Spleen (tissue), 11 donors: ENCODE data around the gene CRTC3. TPM values are rescaled to one million over a fixed set of nuclear protein-coding genes. Genes with fewer than 3 reads are reported as not detected.

ENCODE experiments used
- DNase-seq: peaks from one replicate; pipeline ENCODE4 v3.0.0-alpha.2; 2020
- H3K27ac ChIP-seq, 8 donors: fragments of 200-600 bp; sonication (generic) in 7 of 8; 1 replicate in 4 of 8; 2 replicates in 4 of 8; pipeline versions ENCODE4 v1.5.0 to v1.8.0; 2016 to 2021; ENCODE audit warnings: inconsistent platforms in 4 of 8, mild to moderate bottlenecking in 4 of 8, moderate library complexity in 1 of 8
- H3K27me3 ChIP-seq, 7 donors: fragments of 200-600 bp; sonication (generic) in 6 of 7; replicated peaks in 1 of 7; 1 replicate in 4 of 7; 2 replicates in 3 of 7; pipeline versions ENCODE4 v1.5.0 to v1.8.0; 2016 to 2021; ENCODE audit warnings: inconsistent platforms in 3 of 7, mild to moderate bottlenecking in 1 of 7
- H3K36me3 ChIP-seq, 6 donors: fragments of 200-600 bp; sonication (generic) in 5 of 6; 1 replicate in 4 of 6; 2 replicates in 2 of 6; pipeline versions ENCODE4 v1.5.0 to v1.8.0; 2016 to 2021; ENCODE audit warnings: inconsistent platforms in 2 of 6
- H3K4me1 ChIP-seq, 6 donors: fragments of 200-600 bp; sonication (generic) in 5 of 6; 1 replicate in 3 of 6; 2 replicates in 3 of 6; pipeline versions ENCODE4 v1.5.0 to v1.8.0; 2016 to 2021; ENCODE audit warnings: inconsistent platforms in 3 of 6
- H3K4me3 ChIP-seq, 8 donors: fragments of 200-600 bp; sonication (generic) in 7 of 8; 1 replicate in 4 of 8; 2 replicates in 4 of 8; pipeline versions ENCODE4 v1.5.0 to v1.8.0; 2016 to 2021; ENCODE audit warnings: inconsistent platforms in 4 of 8, mild to moderate bottlenecking in 4 of 8, moderate library complexity in 2 of 8
- H3K9me3 ChIP-seq, 8 donors: fragments of 200-600 bp; sonication (generic) in 7 of 8; 1 replicate in 4 of 8; 2 replicates in 4 of 8; pipeline versions ENCODE4 v1.5.0 to v1.8.0; 2016 to 2021; ENCODE audit warnings: inconsistent platforms in 4 of 8
- POLR2A ChIP-seq, 3 donors: fragments of 450-650 bp; IDR thresholded peaks; one replicate each; pipeline ENCODE4 v1.5.1; 2017; ENCODE audit warnings: antibody characterized with exemption in 3 of 3, mild to moderate bottlenecking in 1 of 3
- POLR2AphosphoS5 ChIP-seq, 3 donors: sonication (generic); formaldehyde crosslinking; IDR thresholded peaks; one replicate each; pipeline ENCODE4 v1.5.1; 2017; ENCODE audit warnings: antibody characterized with exemption in 3 of 3
- whole genome bisulfite sequencing, 5 donors: extraction: QIAGEN DNeasy Blood & Tissue Kit in 3 of 5; methylation state at CpG; one replicate each; pipeline versions ENCODE4 v1.1.5 to v1.1.7; 2013 to 2018; 5-methylcytosine and 5-hydroxymethylcytosine counted together
- intact Hi-C: fragments of 100-400 bp; cut with DNase I; formaldehyde crosslinking; loops from one replicate; pipeline ENCODE4 v1.15.0; 2023; ENCODE audit warnings: low total_unique reads
- polyA plus RNA-seq, 3 donors: library from polyadenylated mRNA; stranded (reverse); fragments of 200-250 nt; gene quantifications; one replicate each; pipeline ENCODE4 v1.2.1, GENCODE V29; 2013
- total RNA-seq, 7 donors: library from RNA; depleted of rRNA in 3 of 7; stranded (reverse); fragments of >200 nt in 3 of 7; fragmentation: NEBNext Ultra II Directional in 4 of 7; extraction: Animal tissue kit (Norgen Biotek cat#: 25700) in 4 of 7; gene quantifications; one replicate each; pipeline versions ENCODE4 v1.1.0 to v1.2.1, GENCODE V29; 2016 to 2021
- TF ChIP-seq, protein P1 (sequence below), 11 experiments: fragments of 200-600 bp in 7 of 11; fragments of 450-650 bp in 4 of 11; sonication (generic) in 4 of 11; IDR thresholded peaks in 8 of 11; conservative IDR thresholded peaks in 3 of 11; 1 replicate in 7 of 11; 2 replicates in 4 of 11; pipeline versions ENCODE4 v1.4.0 to v1.8.0; 2016 to 2021; ENCODE audit warnings: antibody characterized with exemption in 11 of 11, inconsistent platforms in 4 of 11, mild to moderate bottlenecking in 1 of 11
- donor health status: healthy with polysubstance abuse.
- donor health status: DM: no; HTN: no; CAD: no; lungs with moderate emphysema.
- donor health status: DM: no; HTN: no; CAD: no.
- donor health status: Bipolar disorder and iron deficiency.
- donor health status: healthy.
- donor health status: DM: no; HTN: no; CAD: no.
- donor health status: DM: yes; HTN: yes; CAD: no.

CRTC3 gene
- total and polyA plus RNA-seq, 10 donors, result 7.7 to 51.2 (median 43.4) TPM

DNA sequence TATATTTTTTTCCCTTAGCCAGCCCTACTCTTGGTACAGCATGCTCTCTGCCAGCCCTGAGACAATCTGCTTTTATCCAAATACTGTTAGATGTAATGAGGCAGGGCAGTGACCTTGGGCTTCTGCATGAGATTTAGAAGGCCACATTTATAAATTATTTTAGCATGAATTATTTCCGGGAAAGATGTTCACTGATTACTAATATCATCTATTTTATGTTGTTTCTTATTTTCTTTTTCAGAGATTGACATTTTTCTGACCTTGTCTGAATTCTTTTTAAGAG, 23.1 kb downstream of the CRTC3 start:
- Histone ChIP-seq H3K27me3 (no peaks in the 10 kb centered on the region), H3K36me3 (peaks cover 0 to 12% (median 0%) of the 10 kb centered on the region in 6 donors), H3K27ac (peak overlapping the region in 5 of 8 donors; percentile 23 to 56 (median 39)), H3K4me3 (no peak overlapping the region), H3K9me3 (no peaks in the 10 kb centered on the region), H3K4me1 (peaks cover 11 to 90% (median 63%) of the 10 kb centered on the region in 6 donors)
- 67 to 93% (median 82%) methylated on average over 1 of the region's 1 CpG for WGBS, 5 donors
- TF ChIP-seq POLR2AphosphoS5 (IDR thresholded peaks at IDR 0.05) (no peak), POLR2A (IDR thresholded peaks at IDR 0.05) (no peak)
- TF ChIP-seq, protein P1, sequence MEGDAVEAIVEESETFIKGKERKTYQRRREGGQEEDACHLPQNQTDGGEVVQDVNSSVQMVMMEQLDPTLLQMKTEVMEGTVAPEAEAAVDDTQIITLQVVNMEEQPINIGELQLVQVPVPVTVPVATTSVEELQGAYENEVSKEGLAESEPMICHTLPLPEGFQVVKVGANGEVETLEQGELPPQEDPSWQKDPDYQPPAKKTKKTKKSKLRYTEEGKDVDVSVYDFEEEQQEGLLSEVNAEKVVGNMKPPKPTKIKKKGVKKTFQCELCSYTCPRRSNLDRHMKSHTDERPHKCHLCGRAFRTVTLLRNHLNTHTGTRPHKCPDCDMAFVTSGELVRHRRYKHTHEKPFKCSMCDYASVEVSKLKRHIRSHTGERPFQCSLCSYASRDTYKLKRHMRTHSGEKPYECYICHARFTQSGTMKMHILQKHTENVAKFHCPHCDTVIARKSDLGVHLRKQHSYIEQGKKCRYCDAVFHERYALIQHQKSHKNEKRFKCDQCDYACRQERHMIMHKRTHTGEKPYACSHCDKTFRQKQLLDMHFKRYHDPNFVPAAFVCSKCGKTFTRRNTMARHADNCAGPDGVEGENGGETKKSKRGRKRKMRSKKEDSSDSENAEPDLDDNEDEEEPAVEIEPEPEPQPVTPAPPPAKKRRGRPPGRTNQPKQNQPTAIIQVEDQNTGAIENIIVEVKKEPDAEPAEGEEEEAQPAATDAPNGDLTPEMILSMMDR (IDR thresholded peaks at IDR 0.05 in 8 of 11, conservative IDR thresholded peaks at IDR 0.05 in 3 of 11), result no peak
- intact Hi-C loops, result no loop called here
- no peak for DNase-seq

DNA sequence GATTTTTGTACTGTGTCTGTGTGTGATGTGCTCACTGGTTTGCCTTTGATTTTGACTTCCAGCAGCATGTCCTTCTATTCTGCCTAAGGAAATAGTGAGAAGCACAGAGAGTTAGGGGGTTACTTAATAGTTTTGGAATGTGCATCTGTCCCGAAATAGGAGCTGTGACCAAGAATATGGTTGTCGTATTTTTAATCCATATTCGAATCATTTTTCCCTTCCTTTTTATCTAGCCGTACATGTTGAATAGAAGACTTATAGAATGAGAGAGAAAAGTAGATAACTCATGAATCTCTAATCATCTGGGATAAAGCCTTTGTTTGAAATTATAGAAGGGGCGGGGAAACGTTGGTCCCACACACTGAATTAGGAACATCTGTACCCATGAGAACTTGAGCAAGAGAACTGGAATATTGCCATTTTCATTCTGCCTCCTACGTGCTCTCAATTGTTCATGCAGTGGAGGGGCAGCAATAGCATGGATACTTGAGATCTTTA, 23.6 kb downstream of the CRTC3 start:
- WGBS, 5 donors, result 68 to 74% (median 72%) methylated on average over 7 of the region's 7 CpGs
- Histone ChIP-seq H3K4me3 (no peak overlapping the region), H3K9me3 (no peaks in the 10 kb centered on the region), H3K4me1 (peaks cover 12 to 90% (median 65%) of the 10 kb centered on the region in 6 donors), H3K27ac (peak overlapping the region in 4 of 8 donors; percentile 26 to 56 (median 42)), H3K27me3 (no peaks in the 10 kb centered on the region), H3K36me3 (peaks cover 0 to 8% (median 0%) of the 10 kb centered on the region in 6 donors)
- DNase-seq, result no peak
- TF ChIP-seq, protein P1 (IDR thresholded peaks at IDR 0.05 in 8 of 11, conservative IDR thresholded peaks at IDR 0.05 in 3 of 11), result no peak
- TF ChIP-seq POLR2A (IDR thresholded peaks at IDR 0.05) (no peak), POLR2AphosphoS5 (IDR thresholded peaks at IDR 0.05) (no peak)
- intact Hi-C loops, result no loop called here

DNA sequence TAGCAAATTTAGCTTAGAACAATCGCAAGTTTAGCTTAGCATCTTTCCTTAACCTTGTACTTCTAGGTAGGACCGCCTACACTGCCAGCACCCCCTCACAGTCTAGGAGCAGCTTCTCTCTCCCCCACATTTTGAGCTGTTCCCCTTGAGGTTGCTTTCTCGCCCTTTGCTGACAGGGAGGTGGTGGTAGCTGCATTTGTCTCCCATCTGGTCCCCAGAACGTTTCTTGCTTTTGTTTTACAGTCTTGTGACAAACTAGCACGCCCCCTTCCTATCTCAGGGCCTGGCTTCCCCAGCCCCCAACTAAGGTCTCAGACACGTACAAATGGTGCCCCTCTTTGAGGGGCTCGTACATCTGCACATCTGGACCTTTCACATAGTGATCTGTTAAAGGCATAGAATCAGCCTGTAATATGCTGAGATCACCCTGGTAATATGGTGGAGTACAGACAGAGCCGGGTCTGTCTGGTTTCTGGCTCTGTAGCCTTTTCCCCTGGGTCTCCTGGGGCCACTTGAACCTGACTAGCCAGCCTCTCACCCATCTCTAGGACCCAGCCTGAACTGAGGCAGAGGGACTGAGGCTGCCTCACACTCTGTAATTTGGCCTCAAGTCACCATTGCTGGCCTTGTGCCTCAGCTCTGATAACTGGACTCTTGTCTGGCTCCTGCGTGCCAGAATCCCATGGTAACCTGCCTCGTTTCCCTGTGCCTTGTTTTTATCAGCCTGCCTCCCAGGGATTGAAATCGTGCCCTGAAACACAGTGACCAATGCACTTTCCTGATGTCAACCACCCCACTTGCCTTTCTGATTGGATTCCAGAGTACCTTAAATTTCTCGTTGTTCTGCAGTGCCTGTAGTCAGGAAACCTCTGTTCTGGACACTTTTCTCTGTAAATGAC, 27.7 kb downstream of the CRTC3 start:
- H3K27me3 ChIP-seq, result no peaks in the 10 kb centered on the region
- H3K27ac ChIP-seq, result peak overlapping the region in 3 of 8 donors; percentile 3 to 19 (median 19)
- no peak for DNase-seq
- intact Hi-C loops, result no loop called here
- 63 to 71% (median 64%) methylated on average over 12 of the region's 12 CpGs for WGBS, 5 donors
- peaks cover 21 to 97% (median 64%) of the 10 kb centered on the region in 6 donors for H3K4me1 ChIP-seq
- TF ChIP-seq POLR2AphosphoS5 (IDR thresholded peaks at IDR 0.05) (no peak), POLR2A (IDR thresholded peaks at IDR 0.05) (no peak)
- TF ChIP-seq, protein P1 (IDR thresholded peaks at IDR 0.05 in 8 of 11, conservative IDR thresholded peaks at IDR 0.05 in 3 of 11), result no peak
- no peak overlapping the region for H3K4me3 ChIP-seq
- H3K36me3 ChIP-seq, result no peaks in the 10 kb centered on the region
- no peaks in the 10 kb centered on the region for H3K9me3 ChIP-seq

DNA sequence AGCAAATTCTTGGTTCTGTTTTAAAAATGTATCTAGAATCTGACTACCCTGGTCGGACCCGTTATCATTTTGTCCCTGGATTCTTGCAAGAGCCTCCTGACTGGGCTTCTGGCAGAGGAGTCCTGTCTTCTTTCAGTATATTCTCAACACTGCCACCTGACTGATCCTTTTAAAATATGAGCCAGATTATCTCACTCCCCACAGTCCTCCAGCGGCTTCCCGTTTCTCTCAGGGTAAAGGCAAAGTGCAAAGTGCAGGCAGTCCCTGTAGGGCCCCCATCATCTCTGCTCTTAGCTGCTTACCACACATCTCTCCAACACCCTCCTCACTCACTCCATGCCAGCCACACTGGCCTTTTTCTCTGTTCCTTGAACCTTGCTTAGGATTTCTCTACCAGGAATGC, 28.4 kb downstream of the CRTC3 start:
- no peaks in the 10 kb centered on the region for H3K27me3 ChIP-seq
- peaks cover 26 to 97% (median 66%) of the 10 kb centered on the region in 6 donors for H3K4me1 ChIP-seq
- no peaks in the 10 kb centered on the region for H3K9me3 ChIP-seq
- 25 to 45% (median 33%) methylated on average over 4 of the region's 4 CpGs for WGBS, 5 donors
- TF ChIP-seq, protein P1 (IDR thresholded peaks at IDR 0.05 in 8 of 11, conservative IDR thresholded peaks at IDR 0.05 in 3 of 11), result no peak
- TF ChIP-seq POLR2A (IDR thresholded peaks at IDR 0.05) (no peak), POLR2AphosphoS5 (IDR thresholded peaks at IDR 0.05) (no peak)
- H3K4me3 ChIP-seq, result no peak overlapping the region
- H3K36me3 ChIP-seq, result no peaks in the 10 kb centered on the region
- DNase-seq, result no peak
- intact Hi-C loops, result no loop called here
- peak overlapping the region in 1 of 8 donors; percentile 19 for H3K27ac ChIP-seq
